Retinal pigment epithelial cell (primary cell): ENCODE measurements around the gene KCNN4.

Experiments used
- DNase-seq: peaks from one replicate; pipeline ENCODE4 v3.0.0-alpha.2; 2010; ENCODE audit warnings: low read depth
- H3K4me3 ChIP-seq: 2 replicates; pipeline ENCODE4 v1.5.1; 2011; ENCODE audit warnings: mild to moderate bottlenecking, low read length, control low read depth, moderate library complexity
- CTCF ChIP-seq: conservative IDR thresholded peaks from 2 replicates; pipeline ENCODE4 v1.5.1; 2011; ENCODE audit warnings: low read depth, low read length, control low read depth, inconsistent platforms

Gene KCNN4

DNA sequence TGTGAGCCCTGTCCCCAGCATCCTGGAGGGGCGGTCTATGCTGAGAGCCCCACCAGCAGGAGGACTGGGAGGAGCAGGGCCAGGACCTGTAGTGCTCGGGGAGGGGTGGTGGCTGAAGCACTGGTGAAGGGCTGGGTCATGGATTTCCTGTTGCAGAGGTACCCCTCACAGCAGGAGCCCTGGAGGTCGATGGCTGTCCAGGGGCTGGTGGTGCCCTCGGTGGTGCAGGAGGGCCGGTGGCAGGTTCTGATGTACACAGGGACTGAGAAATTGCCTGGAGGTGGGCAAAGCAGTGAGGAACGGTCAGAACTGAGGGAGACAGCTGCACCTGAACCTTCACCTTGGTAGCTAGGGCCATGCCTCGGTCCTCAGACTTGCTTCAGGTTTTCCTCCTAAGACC, 16.8 kb upstream of the KCNN4 start:
- H3K4me3 ChIP-seq: no peak overlapping the region
- TF ChIP-seq CTCF: no peak
- no peak for DNase-seq

- no peak overlapping the region for H3K4me3 ChIP-seq
- TF ChIP-seq CTCF: no peak
- DNase-seq: no peak
Observed at GRCh38 chr19:43797118-43797517, 16.3 kb upstream of the KCNN4 start.

GRCh38 chr19:43790587-43790986, 9.8 kb upstream of the KCNN4 start:
- no peak overlapping the region for H3K4me3 ChIP-seq
- TF ChIP-seq CTCF: no peak
- DNase-seq: no peak

DNA sequence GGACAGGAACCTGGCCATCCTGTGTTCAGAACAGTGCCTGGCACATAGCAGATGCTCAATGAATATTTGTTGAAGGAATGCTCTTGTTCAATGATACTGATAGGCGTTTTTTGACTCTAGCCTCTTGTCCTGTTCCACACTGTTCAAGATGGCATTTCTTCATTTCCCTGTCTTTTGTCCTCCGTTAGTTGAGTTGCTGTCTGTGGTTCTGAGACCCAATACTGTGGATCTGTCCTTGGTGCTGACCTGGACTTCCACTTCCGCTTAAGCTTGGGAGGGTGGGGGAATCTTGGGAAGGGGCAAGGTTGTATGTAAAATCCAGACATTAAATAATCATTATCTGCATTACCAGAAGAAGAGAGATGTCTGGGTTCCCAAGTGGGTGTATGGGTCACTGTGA, 8.3 kb upstream of the KCNN4 start:
- no peak for DNase-seq
- TF ChIP-seq CTCF: no peak
- no peak overlapping the region for H3K4me3 ChIP-seq

DNA sequence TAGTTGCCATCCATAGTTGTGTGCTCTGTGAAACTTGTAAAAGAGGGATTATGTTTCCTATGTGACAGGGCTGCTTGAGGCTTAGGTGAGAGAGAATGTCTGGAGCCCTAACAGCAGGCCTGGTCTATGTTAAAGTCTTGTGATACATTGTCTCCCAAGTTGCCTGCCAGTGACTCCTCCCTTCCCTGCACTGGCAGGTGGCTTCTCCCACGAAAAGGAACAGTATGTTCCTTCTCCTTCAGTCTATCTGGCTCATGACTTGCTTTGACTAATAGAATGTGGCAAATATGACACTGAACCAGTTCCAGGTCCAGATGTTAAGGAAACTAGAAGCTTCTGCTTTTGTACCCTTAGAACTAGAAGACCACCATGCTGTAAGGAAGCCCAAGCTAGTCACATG, 5.9 kb upstream of the KCNN4 start:
- DNase-seq: no peak
- no peak overlapping the region for H3K4me3 ChIP-seq
- TF ChIP-seq CTCF: no peak

GRCh38 chr19:43784981-43785808, 4.4 kb upstream of the KCNN4 start:
- no peak overlapping the region for H3K4me3 ChIP-seq
- no peak for DNase-seq
- peak; percentile 100 for TF ChIP-seq CTCF

DNA sequence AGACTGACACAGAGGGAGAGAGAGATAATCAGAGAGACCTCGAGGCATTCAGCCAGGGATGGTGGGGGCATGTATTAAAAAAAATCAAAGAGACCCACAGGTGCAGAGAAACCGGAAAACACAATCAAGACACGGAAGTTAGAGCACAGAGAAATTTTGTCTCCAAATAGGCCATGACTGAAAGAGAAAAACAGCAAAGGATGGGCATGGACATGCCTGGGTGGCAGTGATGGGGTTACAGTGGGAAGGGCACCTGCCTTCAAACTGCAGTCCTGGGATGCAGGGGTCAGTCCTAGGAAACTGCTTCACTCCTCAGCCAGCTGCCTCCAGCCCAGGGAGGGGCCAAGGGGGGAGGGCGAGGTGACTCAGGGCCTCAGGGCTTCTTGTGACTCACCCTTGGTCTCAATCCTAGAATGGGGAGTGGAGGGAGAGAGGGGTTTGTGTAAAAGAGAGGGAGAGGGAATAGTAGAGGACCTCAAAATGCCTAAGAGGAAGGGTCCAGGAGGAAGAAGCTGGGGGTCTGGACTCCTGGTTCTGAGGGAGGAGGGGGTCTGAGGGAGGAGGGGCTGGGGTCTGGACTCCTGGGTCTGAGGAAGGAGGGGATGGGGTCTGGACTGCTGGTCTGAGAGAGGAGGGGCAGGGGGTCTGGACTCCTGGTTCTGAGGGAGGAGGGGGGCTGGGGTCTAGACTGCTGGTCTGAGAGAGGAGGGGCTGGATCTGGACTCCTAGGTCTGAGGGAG, 3.6 kb upstream of the KCNN4 start:
- no peak for TF ChIP-seq CTCF
- peak; percentile 65 for DNase-seq

More for the DNA sequence above, 3.6 kb upstream of the KCNN4 start:
- H3K4me3 ChIP-seq: no peak overlapping the region
